Fibroblast of mammary gland (primary cell): ENCODE measurements around the gene POLR2A.

Source experiments
- DNase-seq: peaks from one replicate; pipeline ENCODE4 v3.0.0-alpha.2; 2010; ENCODE audit warnings: low read depth
- H3K4me3 ChIP-seq: 2 replicates; pipeline ENCODE4 v1.5.1; 2011; ENCODE audit warnings: low read depth, mild to moderate bottlenecking, low read length, moderate library complexity; ENCODE audit not compliant: control insufficient read depth
- CTCF ChIP-seq: conservative IDR thresholded peaks from 2 replicates; pipeline ENCODE4 v1.5.1; 2011; ENCODE audit warnings: low read depth, low read length, inconsistent platforms; ENCODE audit not compliant: control insufficient read depth, insufficient read depth

The POLR2A gene

GRCh38 chr17:7438656-7439460 lies 45.3 kb upstream of the POLR2A start:
- no peak for TF ChIP-seq CTCF
- H3K4me3 ChIP-seq, result no peak overlapping the region
- DNase-seq, result no peak

DNA sequence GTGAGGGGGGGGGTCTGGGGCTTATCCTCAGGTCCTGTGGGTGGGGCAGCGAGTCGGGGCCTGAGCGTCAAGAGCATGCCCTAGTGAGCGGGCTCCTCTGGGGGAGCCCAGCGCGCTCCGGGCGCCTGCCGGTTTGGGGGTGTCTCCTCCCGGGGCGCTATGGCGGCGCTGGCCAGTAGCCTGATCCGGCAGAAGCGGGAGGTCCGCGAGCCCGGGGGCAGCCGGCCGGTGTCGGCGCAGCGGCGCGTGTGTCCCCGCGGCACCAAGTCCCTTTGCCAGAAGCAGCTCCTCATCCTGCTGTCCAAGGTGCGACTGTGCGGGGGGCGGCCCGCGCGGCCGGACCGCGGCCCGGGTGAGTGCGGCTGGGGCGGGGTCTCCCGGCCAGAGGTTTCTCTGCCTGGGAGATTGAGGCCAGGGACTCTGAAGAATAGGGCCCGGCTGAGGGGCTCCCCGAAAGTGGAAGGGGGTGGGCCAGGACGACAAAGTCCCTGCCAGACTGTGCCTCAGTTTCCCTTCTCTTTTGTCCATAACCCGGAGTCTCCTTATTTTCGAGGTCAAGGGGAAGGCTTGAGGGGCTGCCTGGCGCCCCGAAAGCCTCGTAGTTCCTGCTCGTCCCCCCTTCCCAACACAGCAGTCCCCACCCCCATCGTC lies 44.6 kb upstream of the POLR2A start, which contains the start of gene FGF11:
Gene FGF11 (plus strand): TSS at position 51 of the 651 bp plus-strand sequence. CDS start 109 bp downstream, at position 160.
- no peak for DNase-seq
- H3K4me3 ChIP-seq, result peak within 1 kb of the TSS; percentile 13
- no peak for TF ChIP-seq CTCF

- no peak for DNase-seq
- peak overlapping the region; percentile 13 for H3K4me3 ChIP-seq
- no peak for TF ChIP-seq CTCF
These were observed 43.9 kb upstream of the POLR2A start for GRCh38 chr17:7440113-7440833.

GRCh38 chr17:7440834-7441195 lies 43.4 kb upstream of the POLR2A start:
- peak; percentile 5 for TF ChIP-seq CTCF
- no peak overlapping the region for H3K4me3 ChIP-seq
- peak; percentile 41 for DNase-seq

DNA sequence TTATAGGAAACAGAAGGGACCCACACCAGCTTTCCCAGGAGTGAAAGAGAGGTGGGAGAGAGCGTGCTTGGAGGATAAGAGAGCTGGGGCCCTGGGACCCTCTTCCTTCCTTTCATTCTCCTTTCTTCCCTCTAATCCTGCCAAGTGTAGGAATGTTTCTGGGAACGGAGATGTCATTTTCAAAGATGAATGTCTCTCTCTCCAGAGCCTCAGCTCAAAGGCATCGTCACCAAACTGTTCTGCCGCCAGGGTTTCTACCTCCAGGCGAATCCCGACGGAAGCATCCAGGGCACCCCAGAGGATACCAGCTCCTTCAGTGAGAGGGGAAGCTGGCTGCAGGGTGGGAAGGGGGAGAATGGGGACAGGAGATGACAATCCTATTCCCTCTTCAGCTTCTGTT lies 42.9 kb upstream of the POLR2A start:
- TF ChIP-seq CTCF, result no peak
- no peak overlapping the region for H3K4me3 ChIP-seq
- DNase-seq, result no peak

- TF ChIP-seq CTCF, result no peak
- no peak overlapping the region for H3K4me3 ChIP-seq
- DNase-seq, result no peak
These were observed 42.0 kb upstream of the POLR2A start for GRCh38 chr17:7442142-7442541.
